ENCODE data around the gene CDV3. TPM values are rescaled to one million over a fixed set of nuclear protein-coding genes. Genes with fewer than 3 reads are reported as not detected.

The CDV3 gene
- total RNA-seq, 1 donor from 2014 or later = 144 TPM

GRCh38 chr3:133592843-133593242, 19.4 kb downstream of the CDV3 start:
- no peaks in the 10 kb centered on the region for H3K9me3 Mint-ChIP-seq (ENCODE audit: unreplicated experiment)
- no peaks in the 10 kb centered on the region for H3K27me3 Mint-ChIP-seq (ENCODE audit: unreplicated experiment)
- H3K27ac Mint-ChIP-seq (ENCODE audit: unreplicated experiment) = no peak overlapping the region
- no peak for DNase-seq (ENCODE audit: low spot score)
- peaks cover 11% of the 10 kb centered on the region for H3K36me3 Mint-ChIP-seq (ENCODE audit: low read depth, unreplicated experiment)
- no peak overlapping the region for H3K4me3 Mint-ChIP-seq (ENCODE audit: unreplicated experiment)
- no peak for TF ChIP-seq CTCF (IDR thresholded peaks at IDR 0.05; ENCODE audit: unreplicated experiment)
- no peaks in the 10 kb centered on the region for H3K4me1 Mint-ChIP-seq (ENCODE audit: unreplicated experiment)

- Mint-ChIP-seq H3K9me3 (ENCODE audit: unreplicated experiment) (no peaks in the 10 kb centered on the region), H3K27me3 (ENCODE audit: unreplicated experiment) (no peaks in the 10 kb centered on the region), H3K4me3 (ENCODE audit: unreplicated experiment) (no peak overlapping the region), H3K36me3 (ENCODE audit: low read depth, unreplicated experiment) (peaks cover 15% of the 10 kb centered on the region), H3K27ac (ENCODE audit: unreplicated experiment) (no peak overlapping the region), H3K4me1 (ENCODE audit: unreplicated experiment) (no peaks in the 10 kb centered on the region)
- DNase-seq (ENCODE audit: low spot score) = no peak
- no peak for TF ChIP-seq CTCF (IDR thresholded peaks at IDR 0.05; ENCODE audit: unreplicated experiment)
Observed at GRCh38 chr3:133593243-133593642, 19.8 kb downstream of the CDV3 start.

GRCh38 chr3:133595341-133595740, 21.9 kb downstream of the CDV3 start:
- Mint-ChIP-seq H3K27ac (ENCODE audit: unreplicated experiment) (no peak overlapping the region), H3K27me3 (ENCODE audit: unreplicated experiment) (no peaks in the 10 kb centered on the region), H3K9me3 (ENCODE audit: unreplicated experiment) (no peaks in the 10 kb centered on the region), H3K4me1 (ENCODE audit: unreplicated experiment) (no peaks in the 10 kb centered on the region), H3K36me3 (ENCODE audit: low read depth, unreplicated experiment) (peaks cover 4% of the 10 kb centered on the region), H3K4me3 (ENCODE audit: unreplicated experiment) (no peak overlapping the region)
- TF ChIP-seq CTCF (IDR thresholded peaks at IDR 0.05; ENCODE audit: unreplicated experiment) = no peak
- DNase-seq (ENCODE audit: low spot score) = no peak

- Mint-ChIP-seq H3K4me1 (ENCODE audit: unreplicated experiment) (no peaks in the 10 kb centered on the region), H3K4me3 (ENCODE audit: unreplicated experiment) (no peak overlapping the region), H3K27me3 (ENCODE audit: unreplicated experiment) (no peaks in the 10 kb centered on the region), H3K27ac (ENCODE audit: unreplicated experiment) (no peak overlapping the region), H3K9me3 (ENCODE audit: unreplicated experiment) (no peaks in the 10 kb centered on the region), H3K36me3 (ENCODE audit: low read depth, unreplicated experiment) (peaks cover 8% of the 10 kb centered on the region)
- no peak for TF ChIP-seq CTCF (IDR thresholded peaks at IDR 0.05; ENCODE audit: unreplicated experiment)
- DNase-seq (ENCODE audit: low spot score) = no peak
Observed at GRCh38 chr3:133598405-133598804, 24.9 kb downstream of the CDV3 start.

- no peaks in the 10 kb centered on the region for H3K9me3 Mint-ChIP-seq (ENCODE audit: unreplicated experiment)
- no peak for TF ChIP-seq CTCF (IDR thresholded peaks at IDR 0.05; ENCODE audit: unreplicated experiment)
- DNase-seq (ENCODE audit: low spot score) = no peak
- no peaks in the 10 kb centered on the region for H3K4me1 Mint-ChIP-seq (ENCODE audit: unreplicated experiment)
- no peak overlapping the region for H3K27ac Mint-ChIP-seq (ENCODE audit: unreplicated experiment)
- peaks cover 8% of the 10 kb centered on the region for H3K36me3 Mint-ChIP-seq (ENCODE audit: low read depth, unreplicated experiment)
- no peaks in the 10 kb centered on the region for H3K27me3 Mint-ChIP-seq (ENCODE audit: unreplicated experiment)
- H3K4me3 Mint-ChIP-seq (ENCODE audit: unreplicated experiment) = no peak overlapping the region
Observed at GRCh38 chr3:133599280-133599679, 25.8 kb downstream of the CDV3 start.

Measured in endothelial cell (in vitro differentiated cells).